Sciatic nerve (tissue), 2 donors: ENCODE results near the gene MTUS2. TPM values are rescaled to one million over a fixed set of nuclear protein-coding genes. Genes with fewer than 3 reads are reported as not detected.
"Not testable (repeated sequence)": the region's sequence is repeated elsewhere in the genome, so short reads cannot be mapped to it uniquely, and the experiment has no call there.

Experiments
- ATAC-seq: fragments of 200-7000 bp; cut with Tn5 transposase; one replicate; pipeline ENCODE4 v1.9.1; 2020; ENCODE audit warnings: mild to moderate bottlenecking, moderate library complexity
- DNase-seq: peaks from one replicate; pipeline ENCODE4 v3.0.0-alpha.2; 2020; ENCODE audit warnings: low spot score
- intact Hi-C: fragments of 100-400 bp; cut with DNase I; formaldehyde crosslinking; loops from one replicate; pipeline ENCODE4 v1.14.2; 2022
- total RNA-seq: library from RNA; stranded (reverse); fragmentation: NEBNext Ultra II Directional; extraction: Animal tissue kit (Norgen Biotek cat#: 25700); gene quantifications from one replicate; pipeline ENCODE4 v1.2.1, GENCODE V29; 2021
- donor health status: DM: no; HTN: no; CAD: no.
- donor health status: DM: no; HTN: no; CAD: no.

MTUS2 gene
- total RNA-seq, 1 donor from 2014 or later: not detected

DNA sequence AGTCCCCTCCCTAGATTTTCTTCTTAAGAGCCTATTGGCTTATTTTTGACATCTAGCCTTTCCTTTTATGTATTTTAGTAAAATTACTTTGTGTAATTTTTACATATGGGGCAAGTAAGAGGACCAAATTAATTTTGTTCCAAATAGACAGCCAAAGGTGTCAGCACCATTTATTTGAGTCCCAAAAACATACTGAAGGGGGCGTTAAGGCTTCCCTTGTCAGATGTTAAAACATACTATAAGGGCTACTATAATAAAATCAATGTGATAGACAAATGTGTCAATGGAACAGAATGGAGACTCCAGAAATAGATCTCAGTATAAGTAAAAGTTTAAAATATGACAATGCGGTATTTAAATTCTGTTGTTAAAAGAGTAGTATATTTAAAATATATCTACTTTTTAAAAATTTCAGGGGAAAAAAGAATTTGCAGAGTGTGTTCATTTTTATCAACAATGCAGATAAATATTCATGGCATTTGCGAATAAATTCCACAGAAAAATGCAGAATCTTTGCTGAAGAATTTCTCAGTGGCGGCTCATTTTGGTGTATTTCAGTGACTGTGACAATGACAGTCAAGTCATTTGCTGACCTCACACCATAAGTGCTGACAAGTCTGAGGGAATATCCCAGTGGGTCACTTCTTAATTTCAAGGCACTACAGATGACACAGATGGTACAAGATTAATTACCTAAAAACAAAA lies 133.7 kb downstream of the MTUS2 start:
- no peak for ATAC-seq
- intact Hi-C loops: no loop called here
- no peak for DNase-seq

DNA sequence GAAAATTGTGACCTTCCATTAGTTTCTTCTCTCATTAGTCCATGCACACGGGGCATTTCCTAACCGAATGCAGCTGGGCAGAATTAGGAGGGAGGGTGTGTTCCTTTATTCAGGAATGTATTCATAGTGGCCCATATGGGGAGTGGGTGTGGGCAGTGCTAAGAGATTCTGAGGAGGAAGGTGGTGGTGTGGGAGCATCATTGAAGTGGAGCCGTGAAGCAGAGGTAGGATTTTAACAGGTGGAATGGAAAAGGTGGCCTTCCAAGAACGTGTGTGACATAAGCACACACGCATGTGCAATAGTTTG lies 134.2 kb downstream of the MTUS2 start:
- ATAC-seq (no peak), DNase-seq (no peak)
- intact Hi-C loops: no loop called here

DNA sequence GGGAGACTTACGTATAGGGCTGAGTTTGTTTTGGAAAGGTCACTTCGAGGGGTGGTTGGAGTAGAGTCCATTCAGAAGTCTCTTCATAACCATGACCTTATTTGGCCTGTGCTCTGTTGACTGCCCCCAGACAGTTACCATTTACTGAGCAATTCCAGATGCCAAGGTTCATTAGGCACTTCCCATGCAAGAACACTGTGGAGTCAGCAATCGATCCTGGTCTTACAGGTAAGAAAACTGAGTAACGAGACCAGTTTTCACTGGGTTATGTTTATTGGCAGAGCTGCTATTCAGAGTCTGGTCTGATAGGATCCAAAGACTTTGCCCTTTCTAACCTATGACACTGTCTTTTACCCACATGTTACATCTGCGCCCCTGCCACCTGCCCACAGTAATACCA lies 134.7 kb downstream of the MTUS2 start:
- ATAC-seq (no peak), DNase-seq (no peak)
- intact Hi-C loops: no loop called here

DNA sequence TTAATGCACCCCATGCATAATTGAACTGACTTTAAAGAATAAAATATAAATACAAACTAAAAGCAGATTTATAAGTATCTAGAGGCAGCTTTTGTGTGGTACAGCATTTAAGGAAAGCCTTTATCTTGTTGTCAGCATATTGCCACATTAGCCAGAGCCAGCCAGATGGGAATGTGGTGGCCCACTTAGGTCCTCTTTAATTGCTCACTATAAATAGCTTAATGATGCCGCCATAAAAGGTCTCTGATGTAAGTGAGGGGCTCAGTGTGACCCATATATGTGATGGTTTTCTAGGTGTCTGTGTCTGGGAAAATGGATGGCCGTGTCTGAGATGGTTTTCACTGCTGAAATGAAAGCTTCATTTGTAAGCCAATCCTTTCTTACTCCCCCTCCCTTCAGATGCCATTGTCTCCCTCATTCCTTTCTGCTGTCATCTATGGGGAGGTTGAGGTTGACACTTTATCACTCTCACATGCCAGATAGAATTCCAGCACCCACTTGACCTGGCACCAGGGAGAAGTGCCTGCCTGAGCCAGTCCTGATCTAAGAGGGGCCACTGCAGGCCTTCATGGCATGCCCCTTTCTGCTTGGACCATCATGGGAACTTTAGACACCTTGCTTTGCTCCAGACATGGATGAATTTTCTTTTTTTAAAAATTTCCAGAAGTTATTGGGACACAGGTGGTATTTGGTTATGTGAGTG lies 135.3 kb downstream of the MTUS2 start:
- intact Hi-C loops: no loop called here
- ATAC-seq (no peak), DNase-seq (no peak)

DNA sequence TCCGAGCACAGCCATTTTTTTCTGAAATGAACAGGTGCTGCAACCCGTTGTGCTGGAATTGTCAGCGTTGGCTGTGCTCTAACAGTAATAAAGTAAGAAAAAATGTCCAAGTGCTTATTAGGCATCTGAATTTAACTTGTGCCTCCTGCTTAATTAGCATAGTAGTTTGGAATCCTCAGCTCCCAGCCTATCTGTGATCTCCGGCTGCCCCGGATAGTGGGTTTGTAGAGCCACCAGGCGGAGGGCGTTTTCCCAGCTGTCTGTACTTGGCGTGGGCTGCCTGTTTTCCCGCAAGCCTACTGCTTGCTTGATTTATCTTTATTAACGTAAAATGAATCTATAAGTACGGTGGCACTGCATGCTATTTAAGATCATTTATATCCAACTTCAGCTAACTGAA lies 137.9 kb downstream of the MTUS2 start:
- ATAC-seq (no peak), DNase-seq (no peak)
- intact Hi-C loops: no loop called here

DNA sequence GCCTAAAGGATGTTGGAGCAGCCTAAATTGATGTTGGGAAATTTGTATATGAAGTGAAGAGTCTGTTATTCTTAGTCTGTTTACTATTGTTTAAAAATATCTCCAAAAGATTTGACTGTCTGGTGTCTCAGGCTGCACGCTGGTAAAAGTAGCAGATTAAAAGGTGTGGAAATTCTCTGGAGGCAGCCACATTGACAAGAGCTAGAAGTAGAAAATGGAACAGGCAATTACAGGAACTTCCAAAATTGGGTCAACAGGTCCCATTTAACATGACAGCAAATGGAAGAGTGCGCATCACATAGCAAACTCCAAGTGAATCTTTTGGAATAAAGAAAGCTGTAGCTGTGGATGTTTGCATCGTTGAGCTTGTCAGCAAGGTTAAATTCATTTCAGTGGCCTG lies 138.3 kb downstream of the MTUS2 start:
- DNase-seq (no peak), ATAC-seq (no peak)
- intact Hi-C loops: no loop called here

DNA sequence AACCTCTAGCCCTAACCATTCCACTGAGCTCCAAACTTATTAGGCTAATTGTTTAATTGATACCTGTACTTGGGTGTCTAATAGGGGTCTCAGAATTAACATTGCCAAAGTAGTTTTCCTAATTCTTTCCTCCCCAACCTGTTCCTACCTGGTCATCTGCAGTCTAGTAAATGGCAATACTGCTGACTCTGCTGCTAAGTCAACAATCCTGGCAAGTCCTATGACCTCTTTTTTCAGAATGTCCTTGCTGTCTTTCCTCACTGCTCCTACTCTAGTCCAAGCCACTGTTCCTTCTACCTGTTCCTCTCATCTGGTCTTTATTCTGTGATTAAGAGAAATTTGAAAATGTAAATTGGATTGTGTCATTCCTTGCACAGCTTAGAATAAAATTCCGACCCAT lies 143.9 kb downstream of the MTUS2 start:
- DNase-seq (no peak), ATAC-seq (no peak)
- intact Hi-C loops: no loop called here

DNA sequence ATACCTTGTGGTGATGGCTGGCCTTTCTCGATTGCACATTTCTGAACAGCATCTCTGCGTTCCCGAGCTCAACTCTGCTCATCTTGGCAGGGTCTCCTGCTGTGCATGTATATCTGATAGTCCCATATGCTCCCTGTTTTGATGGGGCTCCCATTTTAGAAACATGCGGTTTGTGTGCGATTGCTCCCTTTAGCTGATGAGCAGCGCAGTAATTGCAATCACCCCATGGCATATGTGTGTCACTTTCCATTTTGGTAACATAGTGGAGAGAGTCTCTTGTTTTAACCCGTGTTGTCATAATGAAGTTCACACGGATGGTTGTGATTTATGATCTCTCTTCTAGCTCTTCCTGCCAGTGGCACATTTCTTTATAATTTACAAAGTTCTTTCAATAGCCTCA lies 144.7 kb downstream of the MTUS2 start:
- DNase-seq: no peak
- intact Hi-C loops: no loop called here
- ATAC-seq: no peak

DNA sequence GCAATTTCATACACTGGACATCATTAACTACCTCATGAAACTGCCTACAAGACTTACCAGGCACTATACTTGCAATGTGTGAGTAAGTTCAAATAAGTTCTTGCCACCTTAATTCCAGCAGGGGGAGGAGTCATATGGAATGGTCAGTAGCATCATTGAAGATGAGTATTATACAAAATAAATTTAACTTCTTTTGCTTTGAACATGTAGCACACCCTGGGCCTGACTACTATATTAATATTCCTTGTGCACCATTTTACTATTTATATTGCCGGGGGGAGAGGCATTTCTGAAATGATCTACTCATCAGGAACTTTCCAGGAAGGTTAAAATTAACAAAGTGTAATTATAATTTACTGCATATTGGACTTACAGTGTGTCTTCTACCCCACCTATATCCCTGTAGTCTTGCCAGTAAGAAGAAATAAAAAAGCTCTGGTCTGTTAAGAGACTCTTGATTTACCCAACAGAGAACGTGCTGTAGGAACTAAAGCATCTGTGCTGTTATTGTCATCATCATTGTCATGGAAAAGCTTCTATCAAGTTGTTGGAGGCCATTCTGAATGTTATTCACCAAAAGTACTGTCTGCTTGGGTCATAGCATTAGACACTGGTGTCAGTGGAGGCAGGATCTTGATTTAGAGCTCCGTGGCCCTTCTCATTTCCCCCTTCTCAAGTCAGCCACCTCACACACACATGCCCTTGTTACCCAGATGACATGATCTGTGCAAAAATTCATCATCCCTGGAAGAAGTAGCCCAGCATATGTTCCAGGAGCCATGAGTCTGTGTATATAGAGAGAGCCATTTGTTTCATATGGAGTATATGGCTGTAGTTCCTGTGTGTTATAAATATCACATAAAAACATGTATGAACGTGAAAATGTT lies 147.1 kb downstream of the MTUS2 start:
- DNase-seq: no peak
- intact Hi-C loops: no loop called here
- no peak for ATAC-seq

DNA sequence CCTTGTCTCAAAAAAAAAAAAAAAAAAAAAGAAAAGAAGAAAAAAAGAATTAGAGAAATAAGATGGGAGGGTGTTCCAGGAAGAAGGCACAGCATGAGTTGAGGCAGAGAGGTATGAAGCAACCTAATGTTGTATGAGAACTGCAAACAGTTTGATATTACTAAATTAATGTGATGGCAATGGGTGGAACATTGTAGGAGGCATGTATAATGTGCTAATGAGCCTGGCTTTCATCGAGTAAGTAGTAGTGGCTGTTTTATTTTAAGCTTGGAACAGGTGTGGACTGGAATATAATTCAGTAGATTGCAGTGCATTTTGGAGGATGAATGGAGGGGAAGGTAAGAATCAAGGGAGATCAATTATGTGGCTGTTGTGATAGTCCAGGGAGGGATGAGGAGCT lies 156.1 kb downstream of the MTUS2 start:
- no peak for DNase-seq
- intact Hi-C loops: no loop called here
- ATAC-seq: no peak

DNA sequence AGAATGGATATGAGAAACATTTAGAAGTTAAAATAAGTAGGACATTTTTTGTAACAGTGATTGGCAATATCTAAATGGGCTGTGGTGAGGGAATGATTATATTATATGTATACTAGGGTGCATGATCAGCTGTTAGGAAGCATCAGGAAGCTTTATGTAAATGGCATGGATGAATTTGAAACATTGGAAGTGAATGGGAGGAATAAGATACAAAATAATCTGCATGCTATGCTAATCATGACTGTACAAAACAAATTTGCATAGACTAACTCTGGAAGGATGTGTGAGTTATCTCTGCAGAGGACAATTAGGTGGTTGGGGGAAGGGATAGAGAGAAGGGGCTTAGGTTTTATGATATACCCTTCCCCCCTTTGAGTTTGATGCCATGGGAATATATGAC lies 156.5 kb downstream of the MTUS2 start:
- ATAC-seq (no peak), DNase-seq (no peak)
- intact Hi-C loops: no loop called here

DNA sequence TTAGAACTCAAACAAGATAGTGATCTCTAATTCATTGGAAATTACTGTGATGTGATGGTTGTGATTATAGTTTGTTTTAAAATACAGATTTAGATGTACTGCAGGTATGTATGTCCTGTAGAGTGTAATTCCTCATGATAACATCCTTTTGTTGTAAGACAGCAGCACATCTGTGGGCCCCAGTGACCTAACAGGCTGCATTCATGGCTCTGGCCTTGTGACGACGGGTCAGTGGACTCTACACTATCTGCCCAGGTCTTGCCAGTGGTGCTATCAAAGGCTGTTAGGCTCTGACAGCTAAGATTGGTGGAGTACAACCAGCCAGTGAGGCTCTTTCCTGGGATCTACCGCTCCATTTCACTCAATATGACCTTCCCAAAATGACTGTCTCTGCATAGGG lies 158.4 kb downstream of the MTUS2 start:
- no peak for DNase-seq
- ATAC-seq: no peak
- intact Hi-C loops: no loop called here

DNA sequence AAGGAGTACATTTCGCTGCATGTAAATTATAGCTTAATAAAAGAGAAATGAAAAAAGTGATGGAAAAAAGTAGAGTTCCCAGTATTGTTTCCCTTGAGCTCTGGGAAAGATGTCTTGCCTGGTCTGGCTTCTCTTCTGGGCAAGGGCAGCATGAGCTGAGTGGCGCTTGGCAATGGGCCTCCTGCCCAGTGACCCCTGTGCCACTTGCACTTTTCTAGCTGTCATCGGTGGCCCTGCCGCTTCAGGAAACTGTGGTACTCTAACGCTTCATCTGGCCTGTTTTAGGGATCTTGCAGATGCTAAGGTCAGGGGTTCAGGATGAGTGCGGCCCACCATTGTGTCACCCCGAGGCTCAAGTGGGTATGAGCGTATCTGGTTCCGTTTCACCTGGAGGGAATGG lies 161.4 kb downstream of the MTUS2 start:
- intact Hi-C loops: no loop called here
- ATAC-seq (no peak), DNase-seq (no peak)

DNA sequence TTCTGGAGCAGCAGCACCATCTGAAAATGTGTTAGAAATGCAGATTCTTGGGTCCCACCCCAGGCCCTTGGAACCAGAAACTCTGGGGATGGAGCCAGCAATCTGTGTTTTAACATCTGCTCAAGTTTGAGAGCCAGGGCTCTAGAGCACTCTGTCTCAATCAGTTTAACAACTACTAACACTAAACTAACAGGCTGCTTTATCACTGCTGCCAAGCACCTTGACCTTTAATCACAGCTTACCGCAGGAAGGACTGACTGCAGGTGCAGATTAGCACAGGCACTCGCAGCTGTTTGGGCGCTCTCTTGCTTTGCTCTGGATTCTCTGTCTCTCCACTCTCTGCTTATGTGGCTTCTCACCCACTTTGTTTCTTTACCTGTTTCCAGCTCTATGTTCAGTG lies 163.5 kb downstream of the MTUS2 start:
- DNase-seq: no peak
- no peak for ATAC-seq
- intact Hi-C loops: no loop called here

DNA sequence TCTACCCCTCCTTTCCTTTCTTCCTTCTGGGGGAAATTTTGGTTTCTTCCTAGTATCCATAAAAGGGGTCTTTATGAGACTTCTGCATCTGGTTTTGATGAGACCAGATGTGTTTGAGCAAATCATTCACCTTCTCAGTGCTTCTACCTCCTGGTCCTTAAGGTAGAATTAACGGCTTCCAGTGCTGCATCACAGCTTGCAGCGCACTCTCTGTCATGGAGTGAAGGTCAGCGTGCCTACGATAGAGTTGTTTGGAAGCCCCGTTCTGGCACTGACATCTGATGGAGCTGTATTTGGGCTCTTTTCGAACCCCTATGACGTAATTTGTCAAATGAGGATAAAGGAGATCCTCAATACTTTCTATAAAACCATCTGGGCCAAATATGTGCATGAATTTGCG lies 164.2 kb downstream of the MTUS2 start:
- ATAC-seq (no peak), DNase-seq (no peak)
- intact Hi-C loops: no loop called here

DNA sequence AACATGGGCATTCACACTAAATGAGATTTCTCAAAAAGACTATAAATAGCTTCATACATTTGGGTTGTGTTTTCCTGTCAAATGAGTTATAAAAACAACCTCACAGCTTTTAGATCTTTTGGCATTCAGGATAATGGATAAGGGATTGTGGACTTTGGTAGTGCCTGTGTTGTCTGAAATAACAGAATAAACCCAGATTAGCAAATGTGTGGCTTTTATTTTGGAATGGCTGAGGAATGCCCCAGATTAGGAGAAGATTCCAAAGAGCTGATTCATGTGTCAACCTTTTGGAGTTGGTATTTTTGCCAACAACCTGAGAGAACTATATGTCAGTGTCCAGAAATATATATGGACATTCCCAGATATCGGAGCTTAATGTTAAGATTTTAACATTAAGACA lies 164.7 kb downstream of the MTUS2 start:
- ATAC-seq: no peak
- intact Hi-C loops: no loop called here

DNA sequence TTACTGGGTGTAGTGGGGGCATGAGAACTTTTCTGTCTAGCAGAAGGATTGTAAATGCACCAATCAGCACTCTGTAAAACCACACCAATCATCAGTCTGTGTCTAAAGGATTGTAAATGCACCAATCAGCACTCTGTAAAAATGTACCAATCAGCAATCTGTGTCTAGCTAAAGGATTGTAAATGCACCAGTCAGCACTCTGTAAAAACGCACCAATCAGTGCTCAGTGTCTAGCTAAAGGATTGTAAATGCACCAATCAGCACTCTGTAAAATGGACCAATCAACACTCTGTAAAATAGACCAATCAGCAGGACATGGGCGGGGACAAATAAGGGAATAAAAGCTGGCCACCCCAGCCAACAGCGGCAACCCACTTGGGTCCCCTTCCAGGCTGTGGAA lies 170.2 kb downstream of the MTUS2 start:
- DNase-seq, ATAC-seq, intact Hi-C loops: not testable (repeated sequence)

More for the DNA sequence above, 164.7 kb downstream of the MTUS2 start:
- DNase-seq: no peak

DNA sequence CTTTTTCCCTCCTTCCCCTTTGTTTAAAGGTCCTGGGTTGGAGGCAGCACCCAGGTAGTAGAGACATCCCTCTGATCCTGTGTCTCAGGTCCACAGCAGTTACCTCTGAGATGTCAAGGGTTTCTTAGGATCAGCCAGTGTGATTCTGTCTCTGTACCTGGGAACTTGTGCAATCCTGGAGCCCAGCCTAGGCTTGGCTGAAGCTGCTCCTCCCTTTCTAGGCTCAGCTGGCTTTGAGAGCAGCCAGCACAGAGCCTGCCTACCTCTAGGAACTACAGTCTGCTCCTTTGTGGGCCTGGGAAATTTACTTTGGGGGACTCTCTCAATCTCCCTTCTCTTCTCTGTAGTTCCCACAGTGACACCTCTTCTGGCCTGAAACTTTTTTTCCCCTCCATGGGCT lies 171.6 kb downstream of the MTUS2 start:
- DNase-seq (no peak), ATAC-seq (no peak)
- intact Hi-C loops: no loop called here

DNA sequence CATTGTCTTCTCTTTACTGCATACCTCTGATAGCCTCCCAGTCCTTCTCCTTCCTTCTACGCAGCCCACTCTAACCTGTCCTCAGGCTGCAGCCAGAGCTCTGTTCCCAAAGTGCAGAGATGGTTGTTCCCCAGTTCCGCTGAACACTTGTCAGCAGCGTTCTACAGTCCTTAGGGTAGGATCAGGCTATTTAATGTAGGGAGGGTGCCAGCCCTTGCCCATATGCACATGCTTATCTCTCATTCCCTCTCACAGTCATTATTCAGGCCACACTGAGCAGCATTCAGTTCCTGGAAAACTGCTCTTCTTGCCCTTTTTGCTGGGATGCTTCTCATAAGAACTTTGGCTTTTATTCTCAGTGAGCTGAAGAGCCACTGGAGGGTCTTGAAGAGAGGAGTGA lies 180.7 kb downstream of the MTUS2 start:
- ATAC-seq (no peak), DNase-seq (no peak)
- intact Hi-C loops: no loop called here

DNA sequence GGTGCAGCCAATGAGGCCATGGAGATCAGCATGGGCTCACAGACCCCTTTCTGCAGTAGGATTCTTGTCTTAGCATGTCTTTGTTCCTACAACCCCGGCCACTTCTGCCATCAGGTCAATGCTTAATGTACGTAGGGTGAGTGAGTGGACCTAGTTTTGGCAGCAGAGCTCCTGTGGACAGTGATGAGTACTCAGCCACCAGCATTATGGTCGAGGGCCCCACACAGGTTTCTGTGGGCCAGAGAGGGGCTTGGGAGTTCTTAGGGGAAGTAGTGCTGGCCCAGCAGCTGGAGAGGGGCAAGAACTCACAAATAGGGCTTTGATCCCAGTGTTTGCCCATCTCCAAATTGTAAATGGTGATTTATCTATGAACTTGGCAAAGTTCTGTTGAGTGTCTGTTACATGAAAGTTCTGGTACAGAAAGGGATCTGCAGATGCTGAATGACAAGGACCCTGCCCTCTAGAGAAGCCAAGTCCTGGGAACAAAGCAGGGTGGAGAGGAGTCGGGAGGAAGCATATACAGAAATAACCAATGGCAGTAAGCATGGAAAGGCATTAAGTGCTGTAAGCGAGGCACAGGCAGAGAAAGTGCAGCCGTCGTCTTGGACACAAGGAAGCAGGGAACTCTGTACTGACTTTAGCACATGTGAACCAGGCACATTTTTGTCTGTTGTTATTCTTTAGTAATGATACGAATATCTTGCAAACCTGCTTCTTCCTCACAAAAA lies 185.1 kb downstream of the MTUS2 start:
- intact Hi-C loops: no loop called here
- ATAC-seq: no peak
- no peak for DNase-seq
